Left ventricle myocardium superior (tissue), 1 donor: Measurements from ENCODE around the gene FGD2. TPM values are rescaled to one million over a fixed set of nuclear protein-coding genes. Genes with fewer than 3 reads are reported as not detected.

Experiments used
- ATAC-seq: fragments of 200-7000 bp; cut with Tn5 transposase; one replicate; pipeline ENCODE4 v1.9.1; 2020; ENCODE audit warnings: mild to moderate bottlenecking, moderate library complexity
- DNase-seq: peaks from one replicate; pipeline ENCODE4 v3.0.0-alpha.2; 2020
- intact Hi-C: fragments of 100-400 bp; cut with micrococcal nuclease; formaldehyde crosslinking; loops from one replicate; pipeline ENCODE4 v1.11.0; 2022
- total RNA-seq: library from RNA; stranded (reverse); fragmentation: NEBNext Ultra II Directional; extraction: Animal tissue kit (Norgen Biotek cat#: 25700); gene quantifications from one replicate; pipeline ENCODE4 v1.2.1, GENCODE V29; 2021
- donor health status: DM: no; HTN: yes; CAD: no; lungs with severe emphysema.

The FGD2 gene
- total RNA-seq, 1 donor from 2014 or later = 8.0 TPM

- ATAC-seq (no peak), DNase-seq (no peak)
- intact Hi-C loops = loop anchor here (10.0 kb wide), 1 partner anchor 75 kb away; no protein-coding TSS in a partner anchor
Observed at GRCh38 chr6:36969988-36970891, 35.2 kb upstream of the FGD2 start.

- ATAC-seq (no peak), DNase-seq (peak; percentile 46)
- intact Hi-C loops = loop anchor here (10.0 kb wide), 1 partner anchor 76 kb away; no protein-coding TSS in a partner anchor
Observed at GRCh38 chr6:36970892-36971842, 34.3 kb upstream of the FGD2 start.

- DNase-seq (no peak), ATAC-seq (no peak)
- intact Hi-C loops = loop anchor here (10.0 kb wide), 1 partner anchor 77 kb away; no protein-coding TSS in a partner anchor
Observed at GRCh38 chr6:36971921-36972673, 33.4 kb upstream of the FGD2 start.

GRCh38 chr6:36973190-36973589 lies 32.3 kb upstream of the FGD2 start:
- peak; percentile 32 for ATAC-seq
- intact Hi-C loops = loop anchor here (10.0 kb wide), 1 partner anchor 78 kb away; no protein-coding TSS in a partner anchor
- DNase-seq = peak; percentile 69

- DNase-seq (peak; percentile 87), ATAC-seq (peak; percentile 71)
- intact Hi-C loops = loop anchor here (10.0 kb wide), 1 partner anchor 79 kb away; no protein-coding TSS in a partner anchor
Observed at GRCh38 chr6:36973647-36974046, 31.8 kb upstream of the FGD2 start.

GRCh38 chr6:36975231-36976006 lies 30.0 kb upstream of the FGD2 start:
- intact Hi-C loops = loop anchor here (10.0 kb wide), 1 partner anchor 81 kb away; no protein-coding TSS in a partner anchor
- no peak for ATAC-seq
- DNase-seq = no peak

GRCh38 chr6:36976007-36976264 lies 29.5 kb upstream of the FGD2 start:
- intact Hi-C loops = loop anchor here (10.0 kb wide), 1 partner anchor 81 kb away; no protein-coding TSS in a partner anchor
- DNase-seq (no peak), ATAC-seq (no peak)

- ATAC-seq (no peak), DNase-seq (no peak)
- intact Hi-C loops = loop anchor here (10.0 kb wide), 1 partner anchor 82 kb away; no protein-coding TSS in a partner anchor
Observed at GRCh38 chr6:36976509-36976908, 28.9 kb upstream of the FGD2 start.

- DNase-seq = no peak
- no peak for ATAC-seq
- intact Hi-C loops = loop anchor here (10.0 kb wide), 1 partner anchor 82 kb away; no protein-coding TSS in a partner anchor
Observed at GRCh38 chr6:36976931-36977330, 28.5 kb upstream of the FGD2 start.

- DNase-seq (no peak), ATAC-seq (no peak)
- intact Hi-C loops = loop anchor here (10.0 kb wide), 1 partner anchor 83 kb away; no protein-coding TSS in a partner anchor
Observed at GRCh38 chr6:36977470-36977941, 27.9 kb upstream of the FGD2 start.

GRCh38 chr6:36978421-36979346 lies 26.8 kb upstream of the FGD2 start:
- intact Hi-C loops = loop anchor here (10.0 kb wide), 1 partner anchor 84 kb away; no protein-coding TSS in a partner anchor
- peak; percentile 10 for ATAC-seq
- no peak for DNase-seq

- intact Hi-C loops = loop anchor here (10.0 kb wide), 1 partner anchor 85 kb away; no protein-coding TSS in a partner anchor
- DNase-seq (peak; percentile 68), ATAC-seq (peak; percentile 75)
Observed at GRCh38 chr6:36979347-36979742, 26.1 kb upstream of the FGD2 start.

- DNase-seq (no peak), ATAC-seq (peak; percentile 11)
- intact Hi-C loops = no loop called here
Observed at GRCh38 chr6:36980129-36980528, 25.3 kb upstream of the FGD2 start.

- intact Hi-C loops = no loop called here
- ATAC-seq (no peak), DNase-seq (no peak)
Observed at GRCh38 chr6:36980876-36981619, 24.4 kb upstream of the FGD2 start.

GRCh38 chr6:36983538-36983937 lies 21.9 kb upstream of the FGD2 start:
- intact Hi-C loops = no loop called here
- no peak for DNase-seq
- no peak for ATAC-seq
